ENCODE measurements around the gene SRPK2.
"Not testable (repeated sequence)": the region's sequence is repeated elsewhere in the genome, so short reads cannot be mapped to it uniquely, and the experiment has no call there.

Gene SRPK2

GRCh38 chr7:105369944-105370343, 18.8 kb downstream of the SRPK2 start:
- no peak for DNase-seq

GRCh38 chr7:105367458-105367857, 21.3 kb downstream of the SRPK2 start:
- DNase-seq, result no peak

- no peak for DNase-seq
These were observed 22.9 kb downstream of the SRPK2 start for GRCh38 chr7:105365541-105366534.

GRCh38 chr7:105364684-105365083, 24.0 kb downstream of the SRPK2 start:
- no peak for DNase-seq

GRCh38 chr7:105363657-105364056, 25.1 kb downstream of the SRPK2 start:
- not testable (repeated sequence) for DNase-seq

GRCh38 chr7:105362685-105363084, 26.0 kb downstream of the SRPK2 start:
- DNase-seq, result not testable (repeated sequence)

GRCh38 chr7:105361995-105362394, 26.7 kb downstream of the SRPK2 start:
- not testable (repeated sequence) for DNase-seq

GRCh38 chr7:105360149-105360548, 28.6 kb downstream of the SRPK2 start:
- DNase-seq, result not testable (repeated sequence)

GRCh38 chr7:105355701-105356100, 33.0 kb downstream of the SRPK2 start:
- no peak for DNase-seq

- no peak for DNase-seq
These were observed 34.3 kb downstream of the SRPK2 start for GRCh38 chr7:105354383-105354782.

- DNase-seq, result no peak
These were observed 34.9 kb downstream of the SRPK2 start for GRCh38 chr7:105353752-105354328.

- DNase-seq, result no peak
These were observed 35.6 kb downstream of the SRPK2 start for GRCh38 chr7:105352901-105353668.

GRCh38 chr7:105352018-105352612, 36.6 kb downstream of the SRPK2 start:
- peak; percentile 55 for DNase-seq

- no peak for DNase-seq
These were observed 37.8 kb downstream of the SRPK2 start for GRCh38 chr7:105350906-105351305.

- not testable (repeated sequence) for DNase-seq
These were observed 40.5 kb downstream of the SRPK2 start for GRCh38 chr7:105348177-105348576.

- no peak for DNase-seq
These were observed 42.0 kb downstream of the SRPK2 start for GRCh38 chr7:105346593-105347322.

GRCh38 chr7:105346138-105346537, 42.6 kb downstream of the SRPK2 start:
- no peak for DNase-seq

GRCh38 chr7:105345725-105346124, 43.0 kb downstream of the SRPK2 start:
- DNase-seq, result no peak

- DNase-seq, result peak; percentile 19
These were observed 43.7 kb downstream of the SRPK2 start for GRCh38 chr7:105345003-105345402.

GRCh38 chr7:105339404-105340323, 49.1 kb downstream of the SRPK2 start:
- no peak for DNase-seq

GRCh38 chr7:105337529-105337928, 51.2 kb downstream of the SRPK2 start:
- DNase-seq, result no peak
